Calu3 (cell line): ENCODE results near the gene CNGA1. TPM values are rescaled to one million over a fixed set of nuclear protein-coding genes. Genes with fewer than 3 reads are reported as not detected.

Experiments
- BruUV-seq: library from RNA; stranded (reverse); fragments of 400-500 nt; replicated peaks from 2 replicates; lab custom pipeline; 2021; lab: Mats Ljungman, UMichigan
- CTCF ChIA-PET: fragments of 300-600 bp; sonication (Branson Sonifier 250); formaldehyde crosslinking; loops from one replicate; lab custom pipeline; 2022; ENCODE audit warnings: antibody characterized with exemption; lab: Charles Lee
- DNase-seq: peaks from one replicate; pipeline ENCODE4 v3.0.0; 2022
- H3K27ac Mint-ChIP-seq: one replicate; pipeline ENCODE4 v1.8.0; 2022; ENCODE audit warnings: mixed read lengths; ENCODE audit not compliant: unreplicated experiment
- H3K27me3 Mint-ChIP-seq: one replicate; pipeline ENCODE4 v1.8.0; 2022; ENCODE audit warnings: mixed read lengths; ENCODE audit not compliant: unreplicated experiment
- H3K36me3 Mint-ChIP-seq: one replicate; pipeline ENCODE4 v1.8.0; 2022; ENCODE audit warnings: mild to moderate bottlenecking, moderate library complexity, mixed read lengths; ENCODE audit not compliant: insufficient read depth, unreplicated experiment
- H3K4me1 Mint-ChIP-seq: one replicate; pipeline ENCODE4 v1.8.0; 2022; ENCODE audit warnings: mild to moderate bottlenecking, low read depth, mixed read lengths; ENCODE audit not compliant: unreplicated experiment
- H3K4me3 Mint-ChIP-seq: one replicate; pipeline ENCODE4 v1.8.0; 2022; ENCODE audit warnings: mild to moderate bottlenecking, low read depth, moderate library complexity, mixed read lengths; ENCODE audit not compliant: unreplicated experiment
- H3K9me3 Mint-ChIP-seq: one replicate; pipeline ENCODE4 v1.8.0; 2022; ENCODE audit warnings: low read depth, mixed read lengths; ENCODE audit not compliant: unreplicated experiment
- CTCF ChIP-seq: fragments of 200-600 bp; IDR thresholded peaks from one replicate; pipeline ENCODE4 v1.8.0; 2022; ENCODE audit warnings: antibody characterized with exemption; ENCODE audit not compliant: unreplicated experiment
- intact Hi-C: fragments of 100-400 bp; cut with micrococcal nuclease; formaldehyde crosslinking; loops from one replicate; pipeline ENCODE4 v1.10.0; 2022; ENCODE audit not compliant: unreplicated experiment
- total RNA-seq: library from RNA; stranded (reverse); gene quantifications from 2 replicates; pipeline ENCODE4 v1.2.3, GENCODE V29; 2022

The CNGA1 gene
- total RNA-seq, 1 experiment from 2014 or later: 2.4 TPM

GRCh38 chr4:48047421-48047844 lies 31.0 kb upstream of the CNGA1 start:
- H3K9me3 Mint-ChIP-seq: no peaks in the 10 kb centered on the region
- peak overlapping the region; percentile 57 for H3K27ac Mint-ChIP-seq
- H3K4me3 Mint-ChIP-seq: no peak overlapping the region
- no peak for TF ChIP-seq CTCF
- no TSS peak for BruUV-seq
- DNase-seq: no peak
- CTCF ChIA-PET: no interaction called here
- no peaks in the 10 kb centered on the region for H3K27me3 Mint-ChIP-seq
- intact Hi-C loops: no loop called here
- no peaks in the 10 kb centered on the region for H3K36me3 Mint-ChIP-seq
- peaks cover 39% of the 10 kb centered on the region for H3K4me1 Mint-ChIP-seq

GRCh38 chr4:48046059-48046458 lies 29.6 kb upstream of the CNGA1 start:
- no peaks in the 10 kb centered on the region for H3K9me3 Mint-ChIP-seq

GRCh38 chr4:48044298-48044697 lies 27.8 kb upstream of the CNGA1 start:
- no TSS peak for BruUV-seq
- no peak overlapping the region for H3K27ac Mint-ChIP-seq
- CTCF ChIA-PET: no interaction called here

More at GRCh38 chr4:48046059-48046458, 29.6 kb upstream of the CNGA1 start:
- DNase-seq: no peak
- no peaks in the 10 kb centered on the region for H3K27me3 Mint-ChIP-seq
- intact Hi-C loops: no loop called here
- H3K36me3 Mint-ChIP-seq: no peaks in the 10 kb centered on the region
- H3K27ac Mint-ChIP-seq: no peak overlapping the region
- BruUV-seq: no TSS peak
- CTCF ChIA-PET: no interaction called here
- H3K4me3 Mint-ChIP-seq: no peak overlapping the region
- TF ChIP-seq CTCF: no peak
- peaks cover 39% of the 10 kb centered on the region for H3K4me1 Mint-ChIP-seq

GRCh38 chr4:48043504-48043903 lies 27.0 kb upstream of the CNGA1 start:
- H3K36me3 Mint-ChIP-seq: no peaks in the 10 kb centered on the region
- no peaks in the 10 kb centered on the region for H3K27me3 Mint-ChIP-seq
- peaks cover 23% of the 10 kb centered on the region for H3K4me1 Mint-ChIP-seq
- no peaks in the 10 kb centered on the region for H3K9me3 Mint-ChIP-seq
- intact Hi-C loops: no loop called here
- H3K4me3 Mint-ChIP-seq: peak overlapping the region; percentile 47
- DNase-seq: no peak
- TF ChIP-seq CTCF: no peak
- CTCF ChIA-PET: interaction anchor here (0.6 kb wide), 1 partner anchor 85 kb away, joined by 4 read pairs; no protein-coding TSS in a partner anchor
- no peak overlapping the region for H3K27ac Mint-ChIP-seq
- BruUV-seq: no TSS peak

More at GRCh38 chr4:48044298-48044697, 27.8 kb upstream of the CNGA1 start:
- no peaks in the 10 kb centered on the region for H3K36me3 Mint-ChIP-seq
- no peak for TF ChIP-seq CTCF
- H3K9me3 Mint-ChIP-seq: no peaks in the 10 kb centered on the region
- intact Hi-C loops: no loop called here
- no peaks in the 10 kb centered on the region for H3K27me3 Mint-ChIP-seq
- DNase-seq: no peak
- H3K4me1 Mint-ChIP-seq: peaks cover 26% of the 10 kb centered on the region
- no peak overlapping the region for H3K4me3 Mint-ChIP-seq
